Heart right ventricle (tissue), 16 donors: Measurements from ENCODE around the gene OR6J1. TPM values are rescaled to one million over a fixed set of nuclear protein-coding genes. Genes with fewer than 3 reads are reported as not detected.
A peak's percentile ranks its signal among the peaks of the same experiment; 100 is the strongest.
"Not testable (repeated sequence)": the region's sequence is repeated elsewhere in the genome, so short reads cannot be mapped to it uniquely, and the experiment has no call there.

Experiments used
- ATAC-seq, 8 donors: fragments of 200-7000 bp; cut with Tn5 transposase; one replicate each; pipeline ENCODE4 v1.9.1; 2020; ENCODE audit warnings: mild to moderate bottlenecking in 8 of 8, moderate library complexity in 8 of 8, moderate number of reproducible peaks in 1 of 8
- DNase-seq, 2 donors: peaks; one replicate each; pipeline ENCODE4 v3.0.0-alpha.2; 2020
- H3K27ac ChIP-seq, 10 donors: fragments of 200-600 bp; sonication (generic) in 2 of 10; one replicate each; pipeline versions ENCODE4 v1.5.0 to v1.8.0; 2020 to 2022; ENCODE audit warnings: mild to moderate bottlenecking in 3 of 10
- H3K27me3 ChIP-seq, 7 donors: fragments of 200-600 bp; one replicate each; pipeline ENCODE4 v1.8.0; 2021 to 2022; ENCODE audit warnings: mild to moderate bottlenecking in 2 of 7
- H3K36me3 ChIP-seq, 9 donors: fragments of 200-600 bp; sonication (generic) in 1 of 9; one replicate each; pipeline versions ENCODE4 v1.5.0 to v1.8.0; 2020 to 2022; ENCODE audit warnings: mild to moderate bottlenecking in 2 of 9
- H3K4me1 ChIP-seq, 9 donors: fragments of 200-600 bp; sonication (generic) in 1 of 9; one replicate each; pipeline versions ENCODE4 v1.5.0 to v1.8.0; 2020 to 2022; ENCODE audit warnings: mild to moderate bottlenecking in 4 of 9
- H3K4me3 ChIP-seq, 10 donors: fragments of 200-600 bp; sonication (generic) in 2 of 10; one replicate each; pipeline versions ENCODE4 v1.5.0 to v1.8.0; 2020 to 2022; ENCODE audit warnings: mild to moderate bottlenecking in 7 of 10, moderate library complexity in 2 of 10
- H3K9me3 ChIP-seq, 11 donors: fragments of 200-600 bp in 10 of 11; sonication (generic) in 2 of 11; one replicate each; pipeline versions ENCODE4 v1.5.0 to v1.8.0; 2013 to 2022; ENCODE audit warnings: mild to moderate bottlenecking in 2 of 11, control low read depth in 1 of 11, moderate library complexity in 1 of 11
- WGBS, 2 donors: extraction: QIAGEN DNeasy Blood & Tissue Kit; methylation state at CpG; one replicate each; pipeline ENCODE4 v1.1.7; 2013; ENCODE audit warnings: inconsistent platforms in 1 of 2; 5-methylcytosine and 5-hydroxymethylcytosine counted together
- intact Hi-C, 10 donors: fragments of 100-400 bp; cut with DNase I; formaldehyde crosslinking; loops; one replicate each; pipeline versions ENCODE4 v1.11.1 to v1.14.2; 2022
- polyA plus RNA-seq, 2 donors: library from polyadenylated mRNA; stranded (reverse); fragments of 200-250 nt; gene quantifications; one replicate each; pipeline ENCODE4 v1.2.3, GENCODE V29; 2013
- total RNA-seq, 10 donors: library from RNA; stranded (reverse); fragmentation: NEBNext Ultra II Directional in 3 of 10; extraction: Animal tissue kit (Norgen Biotek cat#: 25700) in 3 of 10; gene quantifications; one replicate each; pipeline versions ENCODE4 v1.2.1 to v1.2.4, GENCODE V29; 2021 to 2023
- TF ChIP-seq, protein P1 (sequence below), 9 donors: fragments of 200-600 bp; sonication (generic) in 2 of 9; IDR thresholded peaks; one replicate each; pipeline versions ENCODE4 v1.5.0 to v1.8.0; 2021 to 2022; ENCODE audit warnings: antibody characterized with exemption in 9 of 9, mild to moderate bottlenecking in 5 of 9, moderate library complexity in 1 of 9
- donor health status: Arrhythmogenic right ventricular cardiomyopathy.
- donor health status: ischemic (EF 13 %, LVEDD 7.1; RV severe dilation, severe dysfunction).
- donor health status: healthy with polysubstance abuse.
- donor health status: DM: no; HTN: yes; CAD: no.
- donor health status: DM: no; HTN: no; CAD: no.
- donor health status: ischemic (EF 25% LVEDD 6.9; RV normal size, moderate dysfunction).
- donor health status: ischemic (EF 25% LVEDD 5.7; RV mildly dilated, moderate dysfunction).
- donor health status: healthy.
- donor health status: DM: yes; HTN: yes; CAD: no.
- donor health status: Ischemic cardiomyopathy.
- donor health status: ischemic (EF 35%, LVEDD 5.7; RV mildly dilated, moderate dysfunction).
- donor health status: nonischemic (EF 11% LVEDD 7.7; RV severe dilation, severe dysfunction).
- donor health status: DM: yes; HTN: yes; CAD: no.
- donor health status: PGD.
- donor health status: ischemic (EF 29% LVEDD 5.4; RV normal size, mild dysfunction).
- donor health status: nonischemic (EF 23%, LVEDD 6.1; RV moderate dilation, normal function).

OR6J1 gene
- total and polyA plus RNA-seq, 12 donors = not detected

DNA sequence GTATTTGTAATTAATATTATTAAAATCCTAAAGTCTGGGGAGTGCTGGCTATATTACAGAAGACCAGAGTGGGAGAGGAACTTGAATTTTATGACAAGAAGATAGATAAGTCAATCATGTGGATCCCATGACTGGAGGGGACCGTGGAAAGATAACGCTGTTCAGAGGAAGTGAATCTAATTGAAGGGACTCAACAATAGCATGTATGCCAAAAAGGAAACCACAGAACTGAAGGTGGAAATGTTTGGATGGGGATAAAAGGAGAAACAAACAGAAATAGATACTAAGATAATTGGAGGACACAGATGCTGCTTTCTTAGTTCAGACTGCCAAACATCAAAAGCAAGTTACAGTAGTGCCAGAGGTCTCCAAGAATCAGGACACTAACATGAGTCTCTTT is 21.1 kb downstream of the OR6J1 start:
- no peak for ATAC-seq
- no peak overlapping the region for H3K27ac ChIP-seq
- H3K36me3 ChIP-seq = no peaks in the 10 kb centered on the region
- H3K4me1 ChIP-seq = peaks cover 0 to 6% (median 0%) of the 10 kb centered on the region in 9 donors
- intact Hi-C loops = no loop called here
- peaks cover 0 to 5% (median 0%) of the 10 kb centered on the region in 7 donors for H3K27me3 ChIP-seq
- WGBS, 2 donors = 11 to 16% methylated on average over 2 of the region's 2 CpGs
- peaks cover 0 to 4% (median 0%) of the 10 kb centered on the region in 11 donors for H3K9me3 ChIP-seq
- H3K4me3 ChIP-seq = no peak overlapping the region
- TF ChIP-seq, protein P1, sequence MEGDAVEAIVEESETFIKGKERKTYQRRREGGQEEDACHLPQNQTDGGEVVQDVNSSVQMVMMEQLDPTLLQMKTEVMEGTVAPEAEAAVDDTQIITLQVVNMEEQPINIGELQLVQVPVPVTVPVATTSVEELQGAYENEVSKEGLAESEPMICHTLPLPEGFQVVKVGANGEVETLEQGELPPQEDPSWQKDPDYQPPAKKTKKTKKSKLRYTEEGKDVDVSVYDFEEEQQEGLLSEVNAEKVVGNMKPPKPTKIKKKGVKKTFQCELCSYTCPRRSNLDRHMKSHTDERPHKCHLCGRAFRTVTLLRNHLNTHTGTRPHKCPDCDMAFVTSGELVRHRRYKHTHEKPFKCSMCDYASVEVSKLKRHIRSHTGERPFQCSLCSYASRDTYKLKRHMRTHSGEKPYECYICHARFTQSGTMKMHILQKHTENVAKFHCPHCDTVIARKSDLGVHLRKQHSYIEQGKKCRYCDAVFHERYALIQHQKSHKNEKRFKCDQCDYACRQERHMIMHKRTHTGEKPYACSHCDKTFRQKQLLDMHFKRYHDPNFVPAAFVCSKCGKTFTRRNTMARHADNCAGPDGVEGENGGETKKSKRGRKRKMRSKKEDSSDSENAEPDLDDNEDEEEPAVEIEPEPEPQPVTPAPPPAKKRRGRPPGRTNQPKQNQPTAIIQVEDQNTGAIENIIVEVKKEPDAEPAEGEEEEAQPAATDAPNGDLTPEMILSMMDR (IDR thresholded peaks at IDR 0.05) = no peak
- DNase-seq = no peak

DNA sequence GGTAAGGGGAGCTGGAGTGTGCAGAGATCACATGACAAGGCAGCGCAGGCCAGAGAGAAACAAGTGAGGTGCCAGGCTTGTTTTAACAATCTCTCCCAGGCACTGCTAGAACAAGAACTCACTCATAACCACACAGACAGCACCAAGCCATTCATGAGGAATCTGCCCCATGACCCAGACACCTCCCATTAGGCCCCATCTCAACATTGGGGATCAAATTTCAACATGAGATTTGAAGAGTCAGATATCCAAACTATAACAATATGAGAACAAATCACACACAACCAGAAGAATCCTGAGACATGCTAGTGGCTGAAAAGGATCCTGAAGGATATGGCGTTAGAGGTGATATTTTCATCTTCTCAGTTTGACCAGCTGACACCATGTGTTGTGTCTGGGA is 21.9 kb downstream of the OR6J1 start:
- peaks cover 0 to 6% (median 0%) of the 10 kb centered on the region in 9 donors for H3K4me1 ChIP-seq
- DNase-seq = no peak
- peaks cover 0 to 5% (median 0%) of the 10 kb centered on the region in 7 donors for H3K27me3 ChIP-seq
- WGBS, 2 donors = 87 to 88% methylated on average over 2 of the region's 2 CpGs
- H3K4me3 ChIP-seq = no peak overlapping the region
- H3K36me3 ChIP-seq = no peaks in the 10 kb centered on the region
- TF ChIP-seq, protein P1 (IDR thresholded peaks at IDR 0.05) = no peak
- H3K9me3 ChIP-seq = peaks cover 0 to 4% (median 0%) of the 10 kb centered on the region in 11 donors
- intact Hi-C loops = no loop called here
- H3K27ac ChIP-seq = no peak overlapping the region
- no peak for ATAC-seq

DNA sequence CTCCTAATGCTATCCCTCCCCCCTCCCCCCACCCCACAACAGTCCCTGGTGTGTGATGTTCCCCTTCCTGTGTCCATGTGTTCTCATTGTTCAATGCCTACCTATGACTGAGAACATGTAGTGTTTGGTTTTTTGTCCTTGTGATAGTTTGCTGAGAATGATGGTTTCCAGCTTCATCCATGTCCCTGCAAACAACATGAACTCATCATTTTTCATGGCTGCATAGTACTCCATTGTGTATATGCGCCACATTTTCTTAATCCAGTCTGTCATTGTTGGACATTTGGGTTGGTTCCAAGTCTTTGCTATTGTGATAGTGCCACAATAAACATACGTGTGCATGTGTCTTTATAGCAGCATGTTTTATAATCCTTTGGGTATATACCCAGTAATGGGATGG is 28.4 kb downstream of the OR6J1 start:
- ATAC-seq, H3K27me3 ChIP-seq, DNase-seq, H3K4me3 ChIP-seq, H3K9me3 ChIP-seq, intact Hi-C loops, H3K27ac ChIP-seq: not testable (repeated sequence)
- Histone ChIP-seq H3K36me3 (peaks cover 0 to 22% (median 11%) of the 10 kb centered on the region in 9 donors), H3K4me1 (peaks cover 0 to 12% (median 7%) of the 10 kb centered on the region in 9 donors)
- WGBS, 2 donors = 92% methylated on average over 2 of the region's 2 CpGs

DNA sequence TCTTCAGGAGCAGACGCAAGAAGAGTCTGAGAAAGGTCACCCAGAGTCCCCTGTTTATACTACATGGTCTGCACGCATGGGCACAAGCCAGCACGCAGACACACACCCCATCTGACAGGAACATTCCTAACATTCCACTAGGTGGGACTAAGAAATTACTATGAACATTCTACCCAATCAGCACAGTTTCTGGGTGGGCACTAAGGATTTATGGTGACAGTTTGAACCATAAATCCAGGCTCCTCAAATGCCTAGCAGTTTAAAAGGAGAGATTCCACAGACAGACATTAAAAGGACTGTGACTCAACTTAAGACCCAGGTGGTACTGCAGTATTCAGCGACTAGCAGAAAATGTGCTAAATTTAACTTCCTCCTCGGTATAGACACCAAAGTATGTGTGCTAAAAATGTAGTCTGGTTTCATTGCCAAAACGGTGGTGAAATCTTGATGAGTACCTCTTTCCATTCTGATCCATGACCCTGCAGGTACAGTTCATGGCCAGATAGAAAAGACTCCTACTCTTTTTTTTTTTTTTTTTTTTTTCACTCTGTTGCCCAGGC is 29.8 kb downstream of the OR6J1 start:
- H3K9me3 ChIP-seq = peaks cover 0 to 9% (median 0%) of the 10 kb centered on the region in 11 donors
- peaks cover 0 to 12% (median 7%) of the 10 kb centered on the region in 9 donors for H3K4me1 ChIP-seq
- H3K27ac ChIP-seq = no peak overlapping the region
- intact Hi-C loops = no loop called here
- H3K4me3 ChIP-seq = no peak overlapping the region
- ATAC-seq (peak in 6 of 8 donors; percentile 22 to 61 (median 46)), DNase-seq (no peak)
- TF ChIP-seq, protein P1 (IDR thresholded peaks at IDR 0.05) = no peak
- H3K27me3 ChIP-seq = no peaks in the 10 kb centered on the region
- peaks cover 0 to 37% (median 25%) of the 10 kb centered on the region in 9 donors for H3K36me3 ChIP-seq
- WGBS, 2 donors = 17 to 19% methylated on average over 6 of the region's 6 CpGs

DNA sequence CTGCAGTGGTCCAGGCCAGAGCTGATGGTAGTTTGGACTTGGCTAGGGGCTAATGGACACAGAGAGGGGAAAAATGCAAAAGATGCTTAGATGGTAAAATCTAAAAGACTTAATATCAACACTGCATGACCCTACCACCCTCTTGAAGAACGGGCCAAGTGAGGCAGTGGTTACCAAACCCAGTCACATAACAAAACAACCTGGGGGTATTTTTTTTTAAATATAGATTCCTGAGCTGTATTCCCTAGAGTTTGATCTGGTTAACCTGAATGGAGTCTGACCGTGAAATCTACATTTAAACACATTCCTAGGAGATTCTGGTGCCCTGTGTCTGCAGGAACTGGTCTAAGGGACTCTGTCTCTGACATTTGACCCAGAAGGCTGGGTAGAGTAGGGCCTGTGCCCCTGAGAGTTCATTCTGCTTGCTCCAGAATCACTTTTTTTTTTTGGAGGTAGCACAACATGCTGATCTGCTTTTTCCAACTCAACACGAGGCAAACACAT is 30.4 kb downstream of the OR6J1 start:
- Histone ChIP-seq H3K9me3 (peaks cover 0 to 9% (median 0%) of the 10 kb centered on the region in 11 donors), H3K4me3 (no peak overlapping the region), H3K36me3 (peaks cover 0 to 42% (median 30%) of the 10 kb centered on the region in 9 donors), H3K27ac (no peak overlapping the region), H3K27me3 (no peaks in the 10 kb centered on the region), H3K4me1 (peaks cover 0 to 12% (median 7%) of the 10 kb centered on the region in 9 donors)
- TF ChIP-seq, protein P1 (IDR thresholded peaks at IDR 0.05) = no peak
- WGBS, 2 donors = 48 to 61% methylated on average over 3 of the region's 3 CpGs
- ATAC-seq = peak in 2 of 8 donors; percentile 11 to 29
- intact Hi-C loops = no loop called here
- no peak for DNase-seq
